Loucy (cell line): ENCODE results near the gene DEXI.

Source experiments
- EZH2phosphoT487 ChIP-seq: fragments of 200-600 bp; IDR thresholded peaks from 2 replicates; pipeline ENCODE4 v1.6.1; 2018; ENCODE audit warnings: antibody characterized with exemption, mild to moderate bottlenecking, moderate library complexity, borderline replicate concordance
- TF ChIP-seq, protein P1 (sequence below): fragments of 200-600 bp; sonication (generic); conservative IDR thresholded peaks from 2 replicates; pipeline ENCODE4 v1.5.1; 2014; ENCODE audit warnings: mild to moderate bottlenecking, antibody characterized with exemption, low read length

DNA sequence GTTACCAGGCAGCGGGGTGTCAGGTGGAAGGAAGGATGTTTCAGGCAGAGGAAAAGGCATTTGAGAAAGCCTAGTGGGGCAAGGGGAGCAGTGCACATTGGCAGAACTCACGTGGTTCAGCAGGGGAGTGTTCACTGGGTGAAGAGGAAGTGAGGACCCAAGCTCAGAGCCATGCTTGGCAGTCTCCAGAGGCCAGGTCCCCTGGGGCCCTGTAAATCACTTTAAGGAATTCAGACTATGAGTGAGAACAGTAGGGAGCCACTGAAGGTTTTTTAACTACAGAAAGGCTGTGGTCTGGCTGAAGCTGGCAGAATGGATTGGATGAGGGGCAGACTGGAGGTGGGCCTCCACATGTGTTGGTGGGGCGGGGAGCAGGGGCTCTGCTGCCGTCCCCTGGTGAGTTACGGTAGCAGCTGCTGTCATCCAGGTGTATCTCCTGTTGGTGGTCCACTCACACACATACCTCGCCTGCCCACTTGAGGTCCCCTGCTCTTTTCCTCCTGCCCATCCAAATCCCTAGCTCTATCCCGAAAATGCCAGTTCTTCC is 7.2 kb upstream of the DEXI start:
- TF ChIP-seq, protein P1, sequence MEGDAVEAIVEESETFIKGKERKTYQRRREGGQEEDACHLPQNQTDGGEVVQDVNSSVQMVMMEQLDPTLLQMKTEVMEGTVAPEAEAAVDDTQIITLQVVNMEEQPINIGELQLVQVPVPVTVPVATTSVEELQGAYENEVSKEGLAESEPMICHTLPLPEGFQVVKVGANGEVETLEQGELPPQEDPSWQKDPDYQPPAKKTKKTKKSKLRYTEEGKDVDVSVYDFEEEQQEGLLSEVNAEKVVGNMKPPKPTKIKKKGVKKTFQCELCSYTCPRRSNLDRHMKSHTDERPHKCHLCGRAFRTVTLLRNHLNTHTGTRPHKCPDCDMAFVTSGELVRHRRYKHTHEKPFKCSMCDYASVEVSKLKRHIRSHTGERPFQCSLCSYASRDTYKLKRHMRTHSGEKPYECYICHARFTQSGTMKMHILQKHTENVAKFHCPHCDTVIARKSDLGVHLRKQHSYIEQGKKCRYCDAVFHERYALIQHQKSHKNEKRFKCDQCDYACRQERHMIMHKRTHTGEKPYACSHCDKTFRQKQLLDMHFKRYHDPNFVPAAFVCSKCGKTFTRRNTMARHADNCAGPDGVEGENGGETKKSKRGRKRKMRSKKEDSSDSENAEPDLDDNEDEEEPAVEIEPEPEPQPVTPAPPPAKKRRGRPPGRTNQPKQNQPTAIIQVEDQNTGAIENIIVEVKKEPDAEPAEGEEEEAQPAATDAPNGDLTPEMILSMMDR: peak; percentile 30; the same call in 1 of the 2 replicates
- TF ChIP-seq EZH2phosphoT487: no peak
